Spleen (tissue), 11 donors: ENCODE results near the gene POU2F3. TPM values are rescaled to one million over a fixed set of nuclear protein-coding genes. Genes with fewer than 3 reads are reported as not detected.

Experiments
- DNase-seq: peaks from one replicate; pipeline ENCODE4 v3.0.0-alpha.2; 2020
- H3K27ac ChIP-seq, 8 donors: fragments of 200-600 bp; sonication (generic) in 7 of 8; 1 replicate in 4 of 8; 2 replicates in 4 of 8; pipeline versions ENCODE4 v1.5.0 to v1.8.0; 2016 to 2021; ENCODE audit warnings: inconsistent platforms in 4 of 8, mild to moderate bottlenecking in 4 of 8, moderate library complexity in 1 of 8
- H3K27me3 ChIP-seq, 7 donors: fragments of 200-600 bp; sonication (generic) in 6 of 7; replicated peaks in 1 of 7; 1 replicate in 4 of 7; 2 replicates in 3 of 7; pipeline versions ENCODE4 v1.5.0 to v1.8.0; 2016 to 2021; ENCODE audit warnings: inconsistent platforms in 3 of 7, mild to moderate bottlenecking in 1 of 7
- H3K36me3 ChIP-seq, 6 donors: fragments of 200-600 bp; sonication (generic) in 5 of 6; 1 replicate in 4 of 6; 2 replicates in 2 of 6; pipeline versions ENCODE4 v1.5.0 to v1.8.0; 2016 to 2021; ENCODE audit warnings: inconsistent platforms in 2 of 6
- H3K4me1 ChIP-seq, 6 donors: fragments of 200-600 bp; sonication (generic) in 5 of 6; 1 replicate in 3 of 6; 2 replicates in 3 of 6; pipeline versions ENCODE4 v1.5.0 to v1.8.0; 2016 to 2021; ENCODE audit warnings: inconsistent platforms in 3 of 6
- H3K4me3 ChIP-seq, 8 donors: fragments of 200-600 bp; sonication (generic) in 7 of 8; 1 replicate in 4 of 8; 2 replicates in 4 of 8; pipeline versions ENCODE4 v1.5.0 to v1.8.0; 2016 to 2021; ENCODE audit warnings: inconsistent platforms in 4 of 8, mild to moderate bottlenecking in 4 of 8, moderate library complexity in 2 of 8
- H3K9me3 ChIP-seq, 8 donors: fragments of 200-600 bp; sonication (generic) in 7 of 8; 1 replicate in 4 of 8; 2 replicates in 4 of 8; pipeline versions ENCODE4 v1.5.0 to v1.8.0; 2016 to 2021; ENCODE audit warnings: inconsistent platforms in 4 of 8
- POLR2A ChIP-seq, 3 donors: fragments of 450-650 bp; IDR thresholded peaks; one replicate each; pipeline ENCODE4 v1.5.1; 2017; ENCODE audit warnings: antibody characterized with exemption in 3 of 3, mild to moderate bottlenecking in 1 of 3
- POLR2AphosphoS5 ChIP-seq, 3 donors: sonication (generic); formaldehyde crosslinking; IDR thresholded peaks; one replicate each; pipeline ENCODE4 v1.5.1; 2017; ENCODE audit warnings: antibody characterized with exemption in 3 of 3
- WGBS, 5 donors: extraction: QIAGEN DNeasy Blood & Tissue Kit in 3 of 5; methylation state at CpG; one replicate each; pipeline versions ENCODE4 v1.1.5 to v1.1.7; 2013 to 2018; 5-methylcytosine and 5-hydroxymethylcytosine counted together
- intact Hi-C: fragments of 100-400 bp; cut with DNase I; formaldehyde crosslinking; loops from one replicate; pipeline ENCODE4 v1.15.0; 2023; ENCODE audit warnings: low total_unique reads
- polyA plus RNA-seq, 3 donors: library from polyadenylated mRNA; stranded (reverse); fragments of 200-250 nt; gene quantifications; one replicate each; pipeline ENCODE4 v1.2.1, GENCODE V29; 2013
- total RNA-seq, 7 donors: library from RNA; depleted of rRNA in 3 of 7; stranded (reverse); fragments of >200 nt in 3 of 7; fragmentation: NEBNext Ultra II Directional in 4 of 7; extraction: Animal tissue kit (Norgen Biotek cat#: 25700) in 4 of 7; gene quantifications; one replicate each; pipeline versions ENCODE4 v1.1.0 to v1.2.1, GENCODE V29; 2016 to 2021
- TF ChIP-seq, protein P1 (sequence below), 11 experiments: fragments of 200-600 bp in 7 of 11; fragments of 450-650 bp in 4 of 11; sonication (generic) in 4 of 11; IDR thresholded peaks in 8 of 11; conservative IDR thresholded peaks in 3 of 11; 1 replicate in 7 of 11; 2 replicates in 4 of 11; pipeline versions ENCODE4 v1.4.0 to v1.8.0; 2016 to 2021; ENCODE audit warnings: antibody characterized with exemption in 11 of 11, inconsistent platforms in 4 of 11, mild to moderate bottlenecking in 1 of 11
- donor health status: healthy with polysubstance abuse.
- donor health status: DM: no; HTN: no; CAD: no; lungs with moderate emphysema.
- donor health status: DM: no; HTN: no; CAD: no.
- donor health status: Bipolar disorder and iron deficiency.
- donor health status: healthy.
- donor health status: DM: no; HTN: no; CAD: no.
- donor health status: DM: yes; HTN: yes; CAD: no.

POU2F3 gene
- total and polyA plus RNA-seq, 10 donors = 0.04 to 0.27 (median 0.19) TPM; not detected in 4

GRCh38 chr11:120314861-120315260, 74.9 kb downstream of the POU2F3 start:
- no peaks in the 10 kb centered on the region for H3K9me3 ChIP-seq
- DNase-seq = no peak
- no peak for TF ChIP-seq POLR2AphosphoS5 (IDR thresholded peaks at IDR 0.05)
- no peak for TF ChIP-seq POLR2A (IDR thresholded peaks at IDR 0.05)
- TF ChIP-seq, protein P1, sequence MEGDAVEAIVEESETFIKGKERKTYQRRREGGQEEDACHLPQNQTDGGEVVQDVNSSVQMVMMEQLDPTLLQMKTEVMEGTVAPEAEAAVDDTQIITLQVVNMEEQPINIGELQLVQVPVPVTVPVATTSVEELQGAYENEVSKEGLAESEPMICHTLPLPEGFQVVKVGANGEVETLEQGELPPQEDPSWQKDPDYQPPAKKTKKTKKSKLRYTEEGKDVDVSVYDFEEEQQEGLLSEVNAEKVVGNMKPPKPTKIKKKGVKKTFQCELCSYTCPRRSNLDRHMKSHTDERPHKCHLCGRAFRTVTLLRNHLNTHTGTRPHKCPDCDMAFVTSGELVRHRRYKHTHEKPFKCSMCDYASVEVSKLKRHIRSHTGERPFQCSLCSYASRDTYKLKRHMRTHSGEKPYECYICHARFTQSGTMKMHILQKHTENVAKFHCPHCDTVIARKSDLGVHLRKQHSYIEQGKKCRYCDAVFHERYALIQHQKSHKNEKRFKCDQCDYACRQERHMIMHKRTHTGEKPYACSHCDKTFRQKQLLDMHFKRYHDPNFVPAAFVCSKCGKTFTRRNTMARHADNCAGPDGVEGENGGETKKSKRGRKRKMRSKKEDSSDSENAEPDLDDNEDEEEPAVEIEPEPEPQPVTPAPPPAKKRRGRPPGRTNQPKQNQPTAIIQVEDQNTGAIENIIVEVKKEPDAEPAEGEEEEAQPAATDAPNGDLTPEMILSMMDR (IDR thresholded peaks at IDR 0.05 in 8 of 11, conservative IDR thresholded peaks at IDR 0.05 in 3 of 11) = no peak
- no peaks in the 10 kb centered on the region for H3K4me1 ChIP-seq
- no peak overlapping the region for H3K4me3 ChIP-seq
- H3K27me3 ChIP-seq = peaks cover 0 to 45% (median 0%) of the 10 kb centered on the region in 7 donors
- intact Hi-C loops = no loop called here
- no peak overlapping the region for H3K27ac ChIP-seq
- H3K36me3 ChIP-seq = no peaks in the 10 kb centered on the region
- WGBS, 5 donors = 71 to 92% (median 83%) methylated on average over 3 of the region's 3 CpGs

GRCh38 chr11:120316880-120317688, 77.1 kb downstream of the POU2F3 start:
- Histone ChIP-seq H3K27ac (peak overlapping the region in 1 of 8 donors; percentile 26), H3K27me3 (peaks cover 0 to 45% (median 0%) of the 10 kb centered on the region in 7 donors), H3K9me3 (no peaks in the 10 kb centered on the region), H3K4me1 (no peaks in the 10 kb centered on the region), H3K4me3 (no peak overlapping the region), H3K36me3 (no peaks in the 10 kb centered on the region)
- intact Hi-C loops = no loop called here
- TF ChIP-seq POLR2AphosphoS5 (IDR thresholded peaks at IDR 0.05) (no peak), POLR2A (IDR thresholded peaks at IDR 0.05) (no peak)
- TF ChIP-seq, protein P1 (IDR thresholded peaks at IDR 0.05 in 8 of 11, conservative IDR thresholded peaks at IDR 0.05 in 3 of 11) = no peak
- 40 to 61% (median 49%) methylated on average over 8 of the region's 8 CpGs for WGBS, 5 donors
- no peak for DNase-seq

DNA sequence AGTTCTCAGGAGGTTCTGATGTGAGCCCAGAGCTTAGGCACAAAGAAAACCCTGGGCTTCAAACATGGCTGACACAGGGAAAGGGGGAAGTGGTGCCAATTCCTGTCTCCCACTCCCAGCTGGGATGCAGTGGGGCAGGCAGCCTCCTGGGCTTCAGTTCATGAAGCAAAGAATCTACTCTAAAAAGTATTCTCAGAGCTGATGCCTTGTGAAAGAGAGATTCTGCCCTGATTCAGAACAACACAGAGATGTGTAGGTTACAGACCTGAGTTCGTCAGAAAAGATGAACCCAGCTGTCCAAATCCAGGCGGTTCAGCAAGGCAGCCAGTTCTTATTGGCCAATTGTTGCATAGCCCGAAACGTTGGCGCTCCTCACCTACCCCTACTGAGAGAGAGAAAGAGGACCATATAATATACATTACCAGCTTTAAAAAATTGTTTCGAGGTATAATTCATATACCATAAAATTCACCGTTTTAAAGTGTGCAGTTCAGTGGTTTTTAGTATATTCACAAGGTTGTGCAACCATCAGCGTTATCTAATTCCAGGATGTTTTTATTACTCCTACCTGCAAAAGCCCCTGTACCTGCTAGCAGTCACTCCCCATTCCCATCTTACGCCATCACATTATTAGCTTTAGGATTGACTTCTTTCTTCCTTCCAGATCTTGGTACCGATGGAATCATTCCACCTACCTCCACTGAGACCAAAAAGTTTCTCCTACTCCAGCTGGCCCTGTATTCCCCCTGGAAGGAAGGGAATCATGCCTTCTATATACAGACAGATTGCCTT, 77.9 kb downstream of the POU2F3 start:
- intact Hi-C loops = no loop called here
- Histone ChIP-seq H3K4me1 (no peaks in the 10 kb centered on the region), H3K4me3 (no peak overlapping the region), H3K27ac (peak overlapping the region in 1 of 8 donors; percentile 26), H3K36me3 (no peaks in the 10 kb centered on the region), H3K27me3 (peaks cover 0 to 47% (median 0%) of the 10 kb centered on the region in 7 donors), H3K9me3 (no peaks in the 10 kb centered on the region)
- no peak for DNase-seq
- WGBS, 5 donors = 83 to 93% (median 89%) methylated on average over 10 of the region's 10 CpGs
- TF ChIP-seq POLR2AphosphoS5 (IDR thresholded peaks at IDR 0.05) (no peak), POLR2A (IDR thresholded peaks at IDR 0.05) (no peak)
- TF ChIP-seq, protein P1 (IDR thresholded peaks at IDR 0.05 in 8 of 11, conservative IDR thresholded peaks at IDR 0.05 in 3 of 11) = no peak

DNA sequence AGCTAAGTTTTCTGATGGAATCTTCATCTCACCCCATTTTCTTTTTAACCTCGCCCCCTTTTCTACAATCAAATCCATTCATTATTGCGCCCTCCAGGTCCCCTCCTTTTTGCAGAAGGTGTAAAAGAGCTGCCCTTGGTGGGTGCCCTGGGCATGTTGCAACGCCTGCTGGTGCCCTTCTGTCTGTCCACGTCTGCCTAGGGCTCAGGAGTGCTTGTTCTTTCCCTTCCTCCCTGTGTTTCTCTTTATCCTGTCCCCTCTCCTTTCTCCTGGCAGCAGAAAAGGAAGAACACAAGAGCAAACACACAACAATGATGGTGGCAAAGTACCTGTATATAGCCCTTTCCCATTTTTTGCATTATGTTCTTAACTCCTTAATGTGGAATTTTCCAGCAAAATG, 79.0 kb downstream of the POU2F3 start:
- no peak overlapping the region for H3K27ac ChIP-seq
- WGBS, 5 donors = 63 to 90% (median 78%) methylated on average over 4 of the region's 4 CpGs
- no peaks in the 10 kb centered on the region for H3K4me1 ChIP-seq
- intact Hi-C loops = no loop called here
- no peak for DNase-seq
- H3K27me3 ChIP-seq = peaks cover 0 to 55% (median 6%) of the 10 kb centered on the region in 7 donors
- H3K36me3 ChIP-seq = no peaks in the 10 kb centered on the region
- no peaks in the 10 kb centered on the region for H3K9me3 ChIP-seq
- TF ChIP-seq POLR2AphosphoS5 (IDR thresholded peaks at IDR 0.05) = no peak
- TF ChIP-seq, protein P1 (IDR thresholded peaks at IDR 0.05 in 8 of 11, conservative IDR thresholded peaks at IDR 0.05 in 3 of 11) = no peak
- H3K4me3 ChIP-seq = no peak overlapping the region
